ENCODE results near the gene PAPSS2.

- TF ChIP-seq POLR2A (IDR thresholded peaks at IDR 0.05) (no peak), CTCF (IDR thresholded peaks at IDR 0.05) (no peak)
Observed at GRCh38 chr10:87651801-87652200, 7.9 kb upstream of the PAPSS2 start.

Data from ovary (tissue), 3 donors.